HG03097 (cell line): ENCODE data around the gene PHC2.

Experiments
- ATAC-seq: cut with Tn5 transposase; IDR thresholded peaks from one replicate; pipeline ENCODE4 v1.9.1; 2021; ENCODE audit not compliant: unreplicated experiment, low FRiP score

Gene PHC2

DNA sequence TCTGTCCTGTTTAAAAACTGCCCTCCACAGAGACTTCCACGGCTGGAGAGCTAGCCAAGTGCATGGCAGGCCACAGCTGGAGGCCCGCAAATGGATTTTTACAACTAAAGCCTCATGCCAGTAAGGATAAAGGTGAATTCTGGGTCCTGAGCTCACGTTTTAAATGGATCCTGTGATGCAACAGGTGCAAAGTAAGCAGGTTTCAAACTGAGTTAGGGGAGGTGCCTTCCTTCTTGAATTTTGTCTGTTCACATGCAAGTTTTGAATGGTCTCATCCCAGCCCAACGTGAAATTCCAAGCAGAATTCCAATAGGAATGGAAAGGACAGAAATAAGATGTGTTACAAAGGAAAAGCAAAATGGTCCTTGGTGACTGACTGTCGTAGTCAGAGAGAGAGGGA lies 73.8 kb downstream of the PHC2 start:
- ATAC-seq = no peak

- ATAC-seq = no peak
Measured at GRCh38 chr1:33354707-33355316, 76.1 kb downstream of the PHC2 start.

DNA sequence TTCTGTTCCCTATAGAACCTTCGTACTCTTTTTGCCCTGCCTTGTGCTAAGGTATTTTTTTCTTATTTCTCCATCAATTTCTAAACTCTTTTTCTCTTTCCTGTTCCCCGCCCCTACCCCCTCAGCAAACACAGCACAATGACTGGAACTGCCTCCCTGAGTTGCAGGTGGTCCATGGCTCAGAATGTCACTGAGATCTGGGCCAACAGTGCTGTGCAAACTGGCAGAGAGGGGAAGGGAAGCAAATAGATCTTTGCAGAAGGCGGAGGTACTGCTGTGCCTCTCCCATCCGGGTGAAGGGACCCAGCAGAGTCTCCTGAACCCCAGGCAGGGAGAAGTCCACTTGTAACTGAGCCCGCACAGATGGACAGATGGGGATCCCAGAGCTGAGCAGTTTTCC lies 77.4 kb downstream of the PHC2 start:
- no peak for ATAC-seq

DNA sequence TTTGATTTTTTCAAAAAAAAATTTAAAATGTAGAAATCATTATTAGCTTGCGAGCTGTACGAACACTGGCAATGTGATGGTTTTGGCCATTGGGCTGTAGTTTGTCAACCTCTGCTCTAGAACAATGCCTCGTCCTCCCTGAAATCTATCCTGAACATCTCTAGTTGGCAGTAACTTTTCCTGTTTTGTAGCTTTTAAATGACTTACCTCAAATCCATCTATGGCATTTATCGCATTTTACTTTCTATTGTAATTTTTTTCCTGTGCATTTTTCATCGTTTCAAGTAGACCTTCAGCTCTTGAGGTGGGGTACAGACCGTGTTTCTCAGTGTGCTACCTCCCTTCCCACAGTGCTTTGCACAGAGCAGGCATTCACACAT lies 79.6 kb downstream of the PHC2 start:
- ATAC-seq = no peak

- no peak for ATAC-seq
Measured at GRCh38 chr1:33350611-33351280, 80.1 kb downstream of the PHC2 start.

GRCh38 chr1:33349778-33350610 lies 80.9 kb downstream of the PHC2 start:
- ATAC-seq = peak; percentile 69

GRCh38 chr1:33349081-33349759 lies 81.7 kb downstream of the PHC2 start:
- ATAC-seq = peak; percentile 29

- no peak for ATAC-seq
Measured at GRCh38 chr1:33348676-33349080, 82.2 kb downstream of the PHC2 start.

DNA sequence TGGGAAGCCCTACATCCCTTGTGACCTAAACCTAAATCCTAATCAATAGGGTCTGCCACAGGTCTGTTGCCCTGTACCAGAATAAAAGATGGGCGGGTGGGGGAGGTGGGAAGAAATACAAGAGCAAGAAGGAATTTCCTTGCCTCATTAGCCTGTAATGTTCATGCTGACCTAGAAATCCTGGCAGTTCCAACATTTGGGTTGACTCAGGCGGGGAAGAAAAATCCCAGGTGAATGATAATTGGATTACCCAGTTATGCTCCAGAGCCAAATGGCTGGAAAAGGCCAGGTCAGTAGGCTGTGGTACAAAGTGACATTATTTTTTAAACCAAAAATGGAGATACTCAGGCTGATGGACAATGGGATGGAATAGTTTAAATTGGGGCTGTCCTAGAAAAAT lies 82.7 kb downstream of the PHC2 start:
- ATAC-seq = no peak

DNA sequence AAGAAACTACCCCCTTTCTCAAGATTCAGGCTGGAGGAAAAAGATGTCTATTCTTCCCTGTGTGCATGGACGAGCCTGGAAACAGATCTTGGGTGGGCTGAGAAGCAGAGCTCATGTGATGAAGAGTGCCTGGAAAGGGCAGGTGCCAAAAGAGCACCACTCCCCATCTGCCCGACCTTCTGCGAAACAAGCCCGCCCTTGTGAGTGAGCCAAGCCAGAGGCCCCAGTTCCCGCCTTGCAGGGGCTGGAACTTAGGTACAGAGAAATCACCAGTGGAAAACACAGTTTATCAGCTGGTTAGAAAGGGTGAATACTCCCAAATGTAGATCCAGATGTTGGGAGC lies 83.3 kb downstream of the PHC2 start:
- ATAC-seq = no peak

- no peak for ATAC-seq
Measured at GRCh38 chr1:33346927-33347649, 83.8 kb downstream of the PHC2 start.

DNA sequence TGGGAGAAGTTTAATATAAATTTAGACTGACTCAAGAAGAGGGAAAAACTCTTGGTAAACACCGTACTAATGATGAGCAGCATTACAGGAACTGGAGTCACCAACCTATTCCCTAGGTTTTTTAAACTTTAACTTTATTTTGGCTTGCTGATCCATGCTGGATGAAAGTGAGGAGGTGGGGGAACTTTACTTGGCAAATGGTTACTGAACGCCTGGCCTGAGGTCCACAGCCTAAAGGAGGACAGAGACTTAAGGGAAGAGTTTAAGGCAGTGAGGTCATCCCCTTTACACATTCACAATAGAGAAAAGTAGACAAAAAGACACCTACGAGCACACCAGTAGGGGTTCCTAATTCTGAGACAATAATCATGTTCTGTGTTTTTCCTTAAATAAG lies 84.4 kb downstream of the PHC2 start:
- no peak for ATAC-seq

DNA sequence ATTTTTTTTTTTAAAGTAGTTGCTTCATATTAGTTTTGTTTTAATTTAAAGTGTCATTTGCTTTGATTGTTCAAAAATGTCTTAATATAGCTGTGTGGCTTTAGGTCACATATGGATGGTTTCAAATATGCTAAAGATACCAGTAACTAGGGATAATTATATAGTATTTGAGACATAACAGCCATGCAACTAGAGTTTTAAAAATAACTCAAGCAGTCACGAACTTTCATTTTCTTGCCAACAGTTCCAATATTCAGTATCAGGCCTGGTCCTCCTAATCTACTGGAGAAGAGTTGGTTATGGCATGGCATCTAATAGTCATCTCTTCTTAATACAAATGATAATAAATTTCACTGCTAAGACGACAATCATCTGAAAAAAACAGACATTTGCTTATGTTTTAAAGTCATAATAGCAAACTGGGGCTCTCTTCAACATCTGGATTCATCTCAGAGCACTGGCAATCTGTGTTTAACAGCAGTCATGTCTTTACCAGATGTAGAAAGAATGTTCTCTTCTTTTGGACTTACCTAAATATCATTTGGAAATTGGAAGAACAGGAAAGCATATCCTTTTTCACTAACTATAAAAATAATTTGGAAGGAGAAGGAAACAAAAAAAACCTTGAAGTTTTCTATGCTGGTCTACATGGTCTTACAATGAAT lies 85.9 kb downstream of the PHC2 start:
- no peak for ATAC-seq

DNA sequence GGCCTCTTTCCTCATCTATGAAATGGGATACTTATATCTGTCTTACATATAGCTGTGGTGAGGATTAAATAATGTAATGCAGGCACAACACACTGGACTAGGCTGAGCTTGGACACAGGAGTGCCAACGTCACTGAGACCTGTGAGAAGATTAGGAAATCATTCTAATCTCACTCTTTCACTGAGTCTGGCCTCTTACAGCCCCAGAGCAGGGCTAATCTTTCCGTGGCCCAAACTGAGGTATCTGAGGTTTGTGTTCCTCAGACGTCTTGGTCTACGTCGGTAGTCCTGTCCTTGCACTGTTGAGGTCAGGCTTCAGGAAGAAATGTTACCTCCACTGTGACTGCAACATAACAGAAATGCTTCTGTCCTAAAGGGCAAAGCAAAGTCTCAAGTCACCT lies 87.4 kb downstream of the PHC2 start:
- ATAC-seq = no peak

GRCh38 chr1:33342041-33342723 lies 88.7 kb downstream of the PHC2 start:
- no peak for ATAC-seq

DNA sequence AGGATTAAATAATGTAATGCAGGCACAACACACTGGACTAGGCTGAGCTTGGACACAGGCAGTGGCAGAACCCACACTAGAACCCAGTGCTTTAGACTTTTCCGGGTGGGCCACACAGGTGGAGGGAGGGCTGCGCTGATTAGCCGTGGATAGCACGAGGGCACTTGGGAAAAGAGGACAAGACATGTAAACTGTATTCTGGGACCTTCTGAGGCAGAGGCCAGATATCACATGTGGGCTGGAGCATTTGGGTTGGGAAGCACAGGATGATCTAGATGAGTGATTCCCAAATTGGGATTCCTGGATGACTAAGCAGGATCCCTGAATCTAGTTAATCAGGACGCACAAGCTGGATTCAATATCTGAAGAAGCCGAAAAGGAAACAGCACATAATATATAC lies 89.7 kb downstream of the PHC2 start:
- ATAC-seq = no peak

GRCh38 chr1:33339413-33339812 lies 91.5 kb downstream of the PHC2 start:
- no peak for ATAC-seq

- no peak for ATAC-seq
Measured at GRCh38 chr1:33338440-33339211, 92.3 kb downstream of the PHC2 start.

DNA sequence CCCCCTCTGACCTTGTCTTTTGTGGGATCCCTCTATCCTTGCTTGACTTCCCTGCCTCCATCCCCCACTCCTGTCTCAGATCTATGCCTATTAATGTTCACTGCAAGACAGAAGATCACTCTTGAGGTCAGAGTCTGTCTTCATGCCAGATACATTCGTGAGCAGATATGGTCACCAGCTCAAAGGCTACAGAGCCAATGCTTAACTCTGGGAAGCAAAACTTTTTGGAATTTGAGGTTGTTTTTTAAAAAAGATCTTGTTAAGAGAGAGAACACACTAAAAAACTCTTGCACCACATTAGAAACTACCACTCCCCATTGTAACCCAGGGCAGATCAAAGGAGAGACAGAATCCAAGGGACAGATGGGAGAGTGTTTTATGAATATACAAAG lies 92.9 kb downstream of the PHC2 start:
- no peak for ATAC-seq
